Cerebellar cortex (tissue), 1 donor: ENCODE results near the gene CDH24.

Experiments
- DNase-seq: peaks from one replicate; pipeline ENCODE4 v3.0.0-alpha.2; 2015; ENCODE audit warnings: low spot score

Gene CDH24

DNA sequence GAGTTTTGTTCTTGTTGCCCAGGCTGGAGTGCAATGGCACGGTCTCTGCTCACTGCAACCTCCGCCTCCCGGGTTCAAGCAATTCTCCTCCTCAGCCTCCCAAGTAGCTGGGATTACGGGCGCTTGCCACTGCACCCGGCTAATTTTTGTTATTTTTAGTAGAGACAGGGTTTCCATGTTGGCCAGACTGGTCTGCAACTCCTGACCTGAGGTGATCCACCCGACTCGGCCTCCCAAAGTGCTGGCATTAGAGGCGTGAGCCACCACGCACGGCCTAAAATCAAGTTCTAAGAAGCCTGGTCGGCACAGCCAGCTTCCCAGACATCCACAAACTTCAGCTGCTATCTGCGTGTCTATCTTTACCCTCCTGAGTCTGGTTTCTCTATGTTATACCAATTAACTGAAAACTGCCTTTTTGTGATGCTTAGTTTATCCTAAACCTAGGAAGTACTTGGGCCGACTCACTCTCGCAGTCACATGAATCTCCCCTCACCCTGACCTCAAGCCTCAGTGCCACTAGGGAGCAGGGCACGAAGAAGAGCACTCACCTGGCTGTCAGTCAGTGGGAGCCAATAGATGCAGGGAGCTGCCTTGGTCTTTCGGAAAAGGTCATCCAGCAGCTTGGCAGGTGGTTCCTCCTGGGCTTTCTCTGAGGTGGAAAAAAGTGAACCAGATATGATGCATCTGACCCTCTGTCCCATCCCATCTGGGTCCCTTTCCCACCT is 3.4 kb upstream of the CDH24 start:
- no peak for DNase-seq

DNA sequence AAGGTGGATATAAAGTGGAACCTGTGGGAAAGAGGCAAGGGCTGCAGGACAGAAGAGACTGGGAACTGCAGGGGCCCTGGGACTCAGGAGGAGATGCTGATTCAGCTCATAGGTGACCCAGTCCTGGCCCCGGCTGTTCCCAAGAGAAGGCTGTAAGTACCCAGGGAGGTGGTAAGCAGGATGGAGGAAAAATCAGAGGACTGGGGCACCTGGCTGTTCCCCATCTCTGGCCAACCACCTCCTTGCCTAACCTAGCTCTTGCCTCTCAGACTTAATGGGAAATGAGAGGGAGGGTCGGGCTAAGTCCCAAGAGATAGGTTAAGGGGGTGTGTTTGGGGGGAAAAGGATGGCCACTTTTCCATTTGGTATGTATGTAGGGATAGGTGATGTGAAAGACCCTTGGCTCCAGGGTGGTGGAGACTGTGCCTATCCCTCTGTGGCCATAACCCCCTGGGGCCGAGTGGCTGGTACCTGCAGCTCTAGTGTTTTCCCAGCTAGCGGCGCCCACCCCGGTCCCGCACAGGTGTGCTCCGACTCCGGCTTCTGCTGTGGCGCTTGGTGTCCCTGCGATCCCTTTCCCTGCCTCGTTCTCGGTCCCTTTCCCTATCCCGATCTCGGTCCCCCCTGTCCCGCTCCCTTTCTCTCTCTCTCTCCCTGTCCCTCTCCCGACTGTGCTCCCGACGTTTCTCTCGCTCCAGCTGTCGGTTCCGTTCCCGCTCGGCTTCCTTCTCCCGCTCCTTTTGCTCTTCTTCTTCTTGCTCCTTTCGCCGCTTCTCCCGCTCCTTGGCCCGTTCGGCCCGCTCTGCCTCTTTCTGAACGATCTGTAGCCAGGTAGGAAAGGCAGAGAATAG is 1.6 kb upstream of the CDH24 start:
- peak; percentile 67 for DNase-seq

DNA sequence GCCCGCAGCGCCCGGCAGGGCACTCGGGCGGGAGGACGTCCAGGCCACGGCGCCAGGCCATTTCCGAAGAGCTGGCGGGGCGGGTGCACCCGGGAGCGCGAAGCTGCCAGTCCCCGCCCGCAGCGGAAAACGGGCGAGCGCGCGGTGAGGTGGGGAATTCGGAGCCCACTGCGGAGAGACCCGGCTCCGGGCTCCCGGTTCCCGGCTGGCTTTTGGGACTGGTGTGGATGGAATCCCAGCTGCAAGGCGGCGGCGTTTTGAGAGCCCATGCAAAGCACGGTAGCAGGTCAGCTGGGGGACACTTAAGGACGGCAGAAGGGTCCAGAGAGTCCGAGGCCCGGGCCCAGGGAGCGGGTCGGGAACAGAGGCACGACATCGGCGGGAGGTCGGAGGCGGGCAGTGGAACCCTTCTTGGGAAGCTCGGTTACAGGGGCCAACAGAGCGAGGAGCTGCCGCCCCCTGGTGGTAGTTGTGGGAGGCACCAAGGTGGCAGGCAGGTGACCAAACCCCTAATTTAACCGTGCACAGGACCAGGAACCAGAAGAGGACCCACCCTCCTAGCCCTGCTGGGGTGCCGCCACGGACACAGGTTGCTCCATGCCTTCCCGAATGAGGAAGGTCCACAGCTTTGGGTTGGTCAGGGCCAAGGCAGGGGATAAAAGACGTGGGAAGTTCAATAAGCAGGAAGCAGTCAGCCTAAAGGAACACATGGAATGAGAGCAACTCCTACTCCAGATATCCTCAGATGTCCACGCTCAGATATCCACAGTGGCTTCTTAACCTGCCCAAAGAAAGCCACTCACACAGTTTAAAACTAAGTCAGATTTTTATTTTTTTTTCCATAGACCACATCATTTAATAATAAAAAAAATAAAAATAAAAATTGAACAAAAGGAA is 685 bp upstream of the CDH24 start:
- peak; percentile 92 for DNase-seq

DNA sequence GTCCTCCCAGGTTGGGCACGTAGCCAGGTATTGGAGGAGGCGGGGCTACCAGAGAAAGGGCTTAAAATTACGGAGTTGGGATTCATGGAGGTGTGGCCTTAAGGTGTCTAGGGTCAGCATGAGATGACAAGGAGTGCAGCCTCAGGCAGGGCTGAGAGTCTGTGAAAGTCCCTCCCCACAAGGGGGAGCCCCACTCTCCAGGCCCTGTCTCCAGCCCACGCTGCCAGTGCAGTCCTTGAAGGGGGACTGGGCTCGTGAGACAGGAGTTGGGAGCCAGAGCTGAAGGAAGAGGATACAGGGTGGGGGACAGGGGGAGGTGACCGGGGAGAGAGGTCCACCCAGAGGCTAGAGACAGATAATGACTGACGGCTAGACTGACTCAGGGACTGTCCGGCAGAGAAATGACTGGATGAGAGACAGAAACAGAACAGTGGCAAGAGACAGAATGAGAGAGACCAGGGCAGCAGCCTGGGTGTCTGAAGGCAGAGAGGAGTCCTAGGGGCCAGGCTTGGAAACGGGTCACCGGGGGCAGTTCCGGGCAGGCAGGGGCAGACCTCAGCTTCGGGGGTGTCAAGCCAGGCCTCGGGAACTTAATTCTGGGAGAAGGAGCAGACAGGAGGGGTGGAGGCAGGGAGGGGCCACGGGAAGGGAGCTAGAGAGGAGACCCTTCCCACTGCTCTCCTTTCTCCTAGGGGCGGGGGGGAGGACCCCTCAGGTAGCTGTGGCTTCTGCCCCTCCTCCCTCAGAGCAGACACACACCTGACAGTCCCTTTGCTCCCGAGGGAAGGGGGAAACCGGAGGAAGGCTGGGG is 970 bp downstream of the CDH24 start:
- peak; percentile 73 for DNase-seq

DNA sequence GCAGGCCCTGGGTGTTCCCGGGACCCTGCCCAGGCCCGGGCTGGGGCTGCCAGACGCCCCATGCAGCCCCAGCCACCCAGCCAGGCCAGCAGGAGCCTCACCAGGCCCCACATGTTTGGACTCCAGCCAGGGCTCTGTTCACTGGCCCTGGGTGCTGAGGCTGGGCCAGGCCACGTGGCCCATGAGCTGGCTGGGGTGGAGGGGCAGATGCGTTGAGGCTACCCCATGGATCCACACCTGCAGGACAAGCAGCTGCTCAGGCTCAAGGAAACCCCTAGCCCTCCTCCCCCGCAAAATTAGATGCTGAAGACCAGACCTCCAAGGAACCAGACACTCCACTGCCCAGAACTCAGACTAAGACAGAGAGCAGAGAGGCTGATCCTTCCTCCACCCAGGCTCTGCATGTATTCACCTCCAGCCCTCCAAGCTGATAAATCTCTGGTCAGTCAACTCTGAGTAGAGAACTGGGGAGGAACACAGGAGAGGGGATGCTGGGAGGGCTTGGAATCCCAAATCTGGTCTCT is 1.6 kb downstream of the CDH24 start:
- no peak for DNase-seq

DNA sequence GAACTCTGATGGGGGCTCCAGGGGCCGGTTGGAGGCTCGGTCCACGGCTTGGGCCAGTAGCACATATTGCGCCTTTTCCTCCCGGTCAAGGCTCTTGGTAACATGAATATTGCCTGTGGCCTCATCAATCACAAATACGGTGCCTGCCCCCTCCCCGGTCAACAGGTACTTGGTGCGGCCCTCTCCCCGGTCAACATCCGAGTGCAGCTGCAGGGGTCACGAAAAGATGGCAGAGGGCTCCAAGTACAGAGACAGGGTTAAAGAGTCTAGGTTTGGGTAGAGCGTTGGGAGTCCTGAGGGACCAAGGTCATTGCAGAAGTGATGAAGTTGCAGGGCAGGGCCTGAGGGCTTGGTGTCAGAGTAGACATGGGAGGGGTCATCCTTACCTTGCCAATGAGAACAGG is 2.2 kb downstream of the CDH24 start:
- no peak for DNase-seq

DNA sequence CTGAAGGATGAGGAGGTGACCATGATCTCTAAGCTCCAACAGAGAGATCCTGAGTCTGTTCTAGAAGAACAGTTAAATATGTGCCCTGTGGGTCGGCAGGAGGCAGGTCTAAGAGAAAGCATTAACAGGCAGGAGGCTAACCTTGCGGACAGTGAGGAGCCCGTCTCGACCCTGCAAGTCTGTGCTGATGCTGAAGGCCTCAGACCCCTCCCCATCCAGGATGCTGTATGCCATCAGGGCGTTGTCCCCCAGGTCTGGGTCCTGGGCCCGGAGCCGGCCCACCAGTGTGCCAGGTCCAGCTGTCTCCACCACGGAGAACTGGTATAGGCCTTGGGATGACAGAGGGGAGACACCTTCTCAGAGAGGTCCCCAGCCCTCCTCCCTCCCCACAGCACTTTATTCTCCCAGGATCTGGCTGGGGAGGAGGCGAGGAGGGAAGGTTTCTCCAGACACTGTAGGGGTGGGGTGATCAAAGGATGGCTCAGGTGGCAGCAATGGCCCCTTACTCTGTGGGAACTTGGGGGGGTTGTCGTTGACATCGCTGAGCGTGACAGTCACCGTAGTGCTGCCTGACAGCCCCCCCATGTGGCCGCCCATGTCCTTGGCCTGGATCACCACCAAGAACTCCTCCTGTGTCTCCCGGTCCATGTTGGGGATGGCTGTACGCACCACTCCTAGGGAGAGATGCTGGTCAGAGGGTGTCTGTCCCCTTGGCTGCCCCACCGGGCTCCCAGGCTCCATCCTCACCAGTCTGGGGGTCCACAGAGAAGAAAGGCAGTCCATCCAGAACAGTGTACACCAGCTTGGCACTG is 3.1 kb downstream of the CDH24 start:
- no peak for DNase-seq

DNA sequence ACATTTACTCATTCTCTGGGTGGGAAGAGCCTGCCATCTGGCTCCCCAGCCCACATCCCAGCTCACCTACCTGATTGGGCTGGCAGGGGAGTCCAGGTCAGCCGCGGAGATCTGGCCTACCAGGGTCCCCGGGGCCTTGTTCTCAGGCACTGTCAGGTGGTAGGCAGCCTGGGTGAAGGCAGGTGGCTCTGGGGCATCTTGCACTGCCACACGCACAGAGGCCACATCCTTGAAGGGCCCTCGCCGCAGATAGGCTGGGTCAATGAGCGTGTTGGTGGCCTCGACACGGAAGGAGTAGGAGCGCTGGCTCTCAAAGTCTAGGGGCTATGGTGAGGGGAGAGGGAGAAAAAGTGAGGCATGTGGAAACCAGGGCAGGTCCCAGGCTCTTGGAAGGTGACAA is 3.9 kb downstream of the CDH24 start:
- DNase-seq: no peak

DNA sequence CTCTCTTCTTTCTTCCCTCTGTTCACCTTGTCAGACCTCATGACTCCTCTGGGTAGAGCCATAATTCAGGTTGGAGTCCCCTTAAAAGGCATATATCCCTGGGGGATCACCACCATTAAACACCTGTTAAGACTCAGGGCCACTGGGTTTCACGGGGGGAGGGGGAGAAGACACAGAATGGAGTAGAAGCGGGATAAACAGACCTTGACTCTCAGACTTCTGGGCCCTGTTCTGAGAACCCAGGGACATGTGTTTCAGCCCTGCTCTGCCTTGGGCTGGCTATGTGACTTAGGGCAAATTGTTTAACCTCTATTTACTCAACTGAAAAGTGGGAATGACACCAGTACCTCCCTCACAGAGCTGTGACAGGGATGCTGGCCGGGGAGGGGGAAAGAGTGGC is 4.6 kb downstream of the CDH24 start:
- DNase-seq: no peak

DNA sequence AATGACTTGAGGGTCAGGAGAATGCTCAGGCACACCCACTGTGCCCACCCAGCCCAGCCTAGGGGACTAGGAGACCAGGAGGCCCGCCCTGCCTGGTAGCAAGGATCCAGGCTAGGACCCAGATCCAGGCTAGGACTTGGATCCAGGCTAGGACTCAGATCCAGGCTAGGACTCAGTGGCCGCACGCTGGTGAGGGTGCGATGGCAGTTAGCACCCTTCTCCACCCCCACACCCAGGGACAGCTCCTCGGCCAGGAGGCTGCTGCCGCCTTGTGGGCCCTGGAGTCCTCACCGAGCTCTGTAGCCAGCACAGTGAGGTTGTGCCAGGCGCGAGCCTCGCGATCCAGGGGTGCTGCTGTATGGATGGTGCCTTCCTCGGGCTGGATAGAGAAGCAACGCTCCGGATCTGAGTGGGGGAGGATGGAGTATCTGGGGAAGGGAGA is 5.1 kb downstream of the CDH24 start:
- no peak for DNase-seq

DNA sequence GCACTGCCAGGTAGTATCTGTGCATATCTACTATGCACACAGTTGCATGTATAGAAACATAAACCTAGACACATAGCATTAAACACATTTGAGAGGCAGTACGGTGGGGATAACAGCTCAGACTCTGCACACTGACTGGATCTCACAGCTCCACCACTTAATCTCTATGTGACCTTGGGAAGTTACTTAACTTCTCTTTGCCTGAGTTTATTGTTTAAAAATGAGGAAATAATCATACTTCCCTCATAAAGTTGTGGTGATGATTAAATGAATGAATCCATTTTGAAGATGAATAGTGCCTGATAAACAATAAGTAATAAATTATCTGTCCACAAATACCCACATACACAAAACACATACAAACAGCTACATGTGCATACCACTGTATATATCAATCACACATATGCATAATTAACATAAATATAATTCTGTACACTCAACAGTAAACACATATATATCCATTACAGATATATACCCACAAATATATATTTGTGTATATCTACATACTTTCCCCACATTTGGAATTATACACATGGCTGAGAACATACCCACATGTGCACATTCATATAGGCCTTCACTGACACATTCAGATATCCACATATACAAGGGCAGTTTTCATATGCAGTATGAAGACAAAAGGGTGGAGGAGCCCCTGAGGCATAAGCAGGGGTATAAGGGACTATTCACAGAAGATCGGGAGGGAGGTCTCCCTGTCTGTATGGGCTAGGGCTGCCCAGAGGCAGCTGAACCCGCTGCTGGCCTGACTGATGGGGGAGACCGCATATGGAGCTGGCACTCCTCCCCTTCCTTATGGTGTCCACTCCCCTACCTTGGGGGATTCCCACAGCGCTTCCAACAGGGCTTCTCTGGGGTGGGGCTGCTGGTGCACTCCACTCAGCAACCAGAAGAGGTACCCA is 5.9 kb downstream of the CDH24 start:
- DNase-seq: no peak

DNA sequence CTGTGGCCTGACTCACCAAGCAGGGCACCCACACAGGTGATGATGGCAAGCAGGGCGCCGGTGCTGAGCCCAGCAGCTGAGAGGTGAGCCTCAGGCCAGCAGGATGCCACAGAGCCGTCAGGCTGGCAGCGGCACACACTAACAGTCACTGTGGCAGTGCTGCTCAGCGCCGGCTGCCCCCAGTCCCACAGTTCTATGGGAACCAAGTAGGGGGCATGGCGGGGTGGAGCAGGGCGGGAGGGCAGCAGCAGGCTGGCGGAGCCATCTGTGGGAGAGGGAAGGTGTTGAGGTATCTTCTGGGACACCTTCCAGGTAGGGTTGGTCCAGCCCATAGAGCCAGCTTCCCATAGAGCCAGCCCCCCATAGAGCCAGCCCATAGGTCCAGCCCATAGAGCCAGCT is 8.3 kb downstream of the CDH24 start:
- DNase-seq: no peak

DNA sequence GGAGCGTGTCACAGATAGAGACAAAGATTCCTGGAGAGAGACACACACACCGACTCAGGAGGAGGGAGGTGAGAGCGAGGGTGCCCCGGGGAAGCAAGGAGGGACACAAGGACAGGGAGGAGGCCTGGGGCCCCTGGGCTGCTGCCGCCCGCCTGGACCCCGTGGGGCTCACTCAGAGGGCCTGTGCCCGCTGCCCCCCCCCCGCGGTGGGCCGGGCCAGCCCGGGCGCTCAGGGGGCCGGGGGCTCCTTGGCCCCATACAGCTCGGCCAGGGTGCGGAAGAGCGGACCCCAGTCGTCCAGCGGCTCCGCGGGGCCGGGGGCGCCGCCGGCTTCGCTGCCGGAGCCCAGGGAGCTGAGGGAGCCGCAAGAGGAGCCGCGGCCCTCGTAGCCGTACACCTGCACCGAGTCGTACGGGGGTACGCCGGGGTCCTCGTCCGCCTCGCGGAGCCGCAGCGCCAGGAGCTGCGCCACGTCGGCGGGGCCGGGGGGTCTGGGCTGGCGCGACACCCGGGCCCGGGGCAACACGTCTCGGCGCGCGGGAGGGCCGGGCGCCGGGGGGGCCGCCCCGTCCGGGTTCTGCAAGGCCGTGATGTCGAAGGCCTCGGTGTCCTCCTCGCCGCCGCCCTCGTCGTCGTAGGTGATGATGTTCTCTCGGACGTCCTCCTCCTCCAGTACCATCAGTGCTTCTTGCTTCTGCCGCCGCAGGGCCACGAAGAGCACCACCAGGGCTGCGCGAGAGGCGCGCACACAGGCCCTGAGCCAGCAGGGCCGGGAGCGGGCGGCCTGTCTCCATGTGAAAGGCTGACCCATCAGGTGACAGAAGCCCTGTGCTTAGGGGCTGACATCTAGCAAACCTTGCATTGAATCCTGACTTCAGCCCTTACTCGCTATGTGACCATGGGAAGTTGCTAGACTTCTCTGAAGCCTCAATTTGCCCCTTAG is 9.3 kb downstream of the CDH24 start:
- DNase-seq: no peak

DNA sequence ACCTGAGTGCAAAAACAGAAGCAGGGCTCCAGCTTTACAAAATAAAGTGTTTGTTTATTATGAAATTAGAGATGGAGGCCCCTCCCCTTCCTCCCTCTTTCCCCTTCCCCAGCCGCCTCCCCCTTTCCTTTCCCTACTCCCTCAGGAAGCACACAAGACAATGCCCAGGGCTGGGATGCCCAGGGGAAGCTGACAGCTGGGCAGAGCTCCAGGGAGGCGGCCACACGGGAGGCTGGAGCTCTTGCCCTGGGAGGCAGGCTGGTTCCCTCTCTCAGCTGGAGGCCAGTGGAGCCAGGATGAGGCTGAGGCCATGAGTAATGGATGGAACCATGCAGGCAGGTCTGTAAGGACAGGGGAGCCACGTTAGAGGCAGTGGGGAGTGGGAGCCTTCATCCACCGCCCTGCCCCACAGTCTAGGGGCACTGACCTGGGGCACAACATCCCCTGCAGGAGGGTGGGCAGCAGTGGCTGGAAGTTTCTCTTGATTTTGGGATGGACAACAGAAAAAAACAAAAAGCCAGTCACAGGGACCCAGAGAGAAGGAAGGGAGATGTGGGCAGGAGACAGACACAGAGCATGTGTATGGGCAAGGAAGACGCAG is 10.2 kb downstream of the CDH24 start:
- no peak for DNase-seq

DNA sequence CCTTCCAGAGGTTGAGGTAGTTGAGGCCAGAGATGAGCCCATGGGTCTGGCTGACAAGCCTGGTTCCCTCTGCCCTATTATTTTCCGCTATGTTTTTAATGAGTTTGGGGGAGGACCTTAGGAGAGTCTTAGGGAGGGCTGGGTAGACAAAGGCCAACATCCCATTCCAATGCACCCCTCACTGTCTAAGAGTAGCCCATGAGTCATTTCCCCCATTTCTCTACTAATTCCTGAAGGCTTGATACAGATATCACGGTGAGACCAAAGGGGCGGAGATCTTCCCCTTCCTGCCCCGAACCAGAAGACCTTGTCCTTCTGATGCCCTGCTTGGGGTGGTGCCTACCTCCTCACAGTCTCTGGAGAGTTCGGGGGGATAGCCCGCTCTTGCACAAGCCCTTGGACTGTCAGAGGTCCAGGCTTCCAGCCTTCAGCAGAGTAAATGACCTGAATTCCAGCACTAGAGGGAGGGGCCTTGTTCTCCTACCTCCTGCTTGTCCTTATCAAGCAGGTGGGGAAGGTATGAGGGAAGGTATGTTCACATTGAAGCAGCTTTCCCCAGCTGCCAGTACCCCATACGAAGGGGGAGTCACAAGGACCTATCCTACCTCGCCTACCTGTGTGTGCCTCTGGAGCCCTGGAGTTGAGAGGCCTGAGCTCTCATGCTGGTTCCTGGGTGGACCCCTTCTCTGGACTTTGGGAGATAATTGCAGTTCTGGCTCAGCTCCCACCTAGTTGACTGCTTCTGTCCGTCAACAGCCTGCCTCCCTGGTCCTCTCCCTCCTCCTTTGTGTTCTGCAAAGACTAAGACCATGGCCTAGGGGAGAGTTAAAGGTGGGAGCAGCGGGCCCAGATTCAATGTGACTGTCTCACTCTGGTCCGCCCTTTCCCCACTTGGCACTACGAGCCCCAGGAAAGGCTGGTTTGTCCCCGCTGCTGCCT is 11.6 kb downstream of the CDH24 start:
- DNase-seq: no peak

DNA sequence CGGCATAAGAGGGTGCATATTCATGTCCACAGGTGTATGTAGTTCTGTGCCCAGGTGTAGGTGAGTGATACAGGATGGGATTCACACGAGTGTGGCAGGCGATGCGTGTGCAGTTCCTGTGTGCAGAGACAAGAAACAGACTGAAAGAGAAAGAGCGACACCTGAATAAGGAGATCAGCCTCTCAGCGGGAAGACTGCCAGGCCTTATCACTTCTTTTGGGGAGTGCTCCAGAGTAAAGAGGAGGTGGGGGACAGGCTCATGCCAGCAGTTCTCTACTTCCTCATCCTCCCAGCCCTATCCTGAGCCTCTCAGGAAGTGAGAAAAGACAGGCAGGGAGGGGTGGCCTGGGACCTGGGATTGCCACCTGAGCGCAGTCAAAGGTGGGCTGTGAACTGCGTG is 12.5 kb downstream of the CDH24 start:
- no peak for DNase-seq

DNA sequence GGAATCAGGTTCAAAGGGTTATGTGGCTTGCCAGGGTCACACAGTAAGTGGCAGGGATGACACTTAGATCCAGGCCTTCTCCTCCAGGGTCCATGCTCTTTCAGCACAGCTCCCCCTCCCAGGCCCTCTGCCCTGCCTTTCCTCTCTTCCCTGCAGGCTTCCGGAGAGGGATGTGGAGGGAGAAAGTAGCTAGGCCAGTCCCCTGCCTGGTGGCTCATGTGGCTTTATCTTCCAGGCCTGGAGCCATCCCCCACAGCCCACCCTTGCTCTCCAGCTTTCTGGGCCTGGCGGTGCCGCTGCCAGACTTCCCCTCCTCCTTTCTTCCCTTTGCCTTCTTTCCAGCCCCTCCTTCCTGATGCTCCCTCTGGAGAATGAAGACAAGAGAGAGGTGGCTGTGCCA is 13.6 kb downstream of the CDH24 start:
- DNase-seq: no peak
